ENCODE results near the gene OR1F1.

GRCh38 chr16:3150346-3151218, 37.4 kb upstream of the OR1F1 start:
- TF ChIP-seq CTCF (IDR thresholded peaks at IDR 0.05) (no peak), POLR2A (IDR thresholded peaks at IDR 0.05) (peak in 1 of 3 donors; percentile 22)
